Cerebellar cortex (tissue), 1 donor: Measurements from ENCODE around the gene HAPLN2.
"Not testable (repeated sequence)": the region's sequence is repeated elsewhere in the genome, so short reads cannot be mapped to it uniquely, and the experiment has no call there.

ENCODE experiments used
- DNase-seq: peaks from one replicate; pipeline ENCODE4 v3.0.0-alpha.2; 2015; ENCODE audit warnings: low spot score

Gene HAPLN2

DNA sequence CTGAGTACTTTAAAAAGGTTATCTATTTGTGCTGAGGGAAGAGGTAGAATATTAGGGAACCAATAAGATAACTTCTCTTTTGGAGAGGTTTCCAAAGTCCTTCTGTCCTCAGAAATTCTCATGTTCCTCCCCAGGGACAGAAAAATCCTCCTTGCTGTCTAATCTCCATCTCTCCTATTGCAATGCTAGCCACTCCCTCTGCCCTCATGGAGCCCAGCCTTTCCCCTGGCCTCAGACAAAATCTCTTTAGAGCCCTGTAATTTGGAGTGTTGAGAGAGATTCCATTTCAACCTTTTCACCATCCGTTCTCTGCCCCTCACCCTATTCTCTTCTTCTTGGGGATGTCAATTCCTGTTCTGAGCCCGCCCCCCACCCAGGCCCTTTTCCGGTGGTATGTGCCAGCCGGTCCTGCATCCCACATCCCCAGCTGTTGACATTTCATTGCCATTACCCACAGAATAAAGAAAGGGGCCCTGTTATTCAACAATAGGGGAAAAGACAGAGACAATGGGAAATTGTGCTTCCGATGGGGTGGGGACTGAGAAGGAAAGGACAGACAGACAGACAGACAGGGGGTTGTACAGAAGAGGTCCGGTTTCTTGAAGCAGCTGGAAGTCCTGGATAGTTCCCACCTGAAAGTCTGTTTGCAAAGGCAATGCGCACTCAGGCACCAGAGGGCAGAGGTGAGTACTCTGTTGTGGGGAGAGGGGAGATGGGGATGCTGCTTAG, at the start of gene HAPLN2:
TSS of gene HAPLN2 (plus strand) at position 563 of the 729 bp plus-strand sequence. CDS start 4,076 bp downstream, outside the sequence.
- DNase-seq = peak; percentile 52

GRCh38 chr1:156571261-156571852, 47.9 kb upstream of the HAPLN2 start:
- DNase-seq = no peak

GRCh38 chr1:156571919-156572662, 47.1 kb upstream of the HAPLN2 start, which contains the start of gene IQGAP3:
Gene IQGAP3 (minus strand): TSS chr1:156572565. CDS start chr1:156572529, 36 bp downstream.
- DNase-seq = peak; percentile 87

DNA sequence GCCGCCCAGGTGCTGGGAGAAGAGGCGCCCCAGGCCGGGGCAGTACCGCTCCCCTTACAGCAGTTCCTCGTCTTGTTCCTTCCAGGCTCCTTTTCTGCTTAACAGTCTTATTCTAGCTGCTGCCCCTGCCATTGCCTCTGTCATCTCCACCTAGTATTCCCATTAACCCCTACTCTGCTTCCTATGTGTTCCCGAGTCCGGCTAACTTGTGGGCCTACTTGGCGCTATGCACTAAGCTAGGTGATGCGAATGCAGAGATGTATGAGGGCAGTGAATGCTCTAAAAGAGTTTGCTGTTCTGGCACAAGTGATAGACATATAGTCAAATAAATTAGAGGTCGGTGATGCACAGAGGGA, 46.6 kb upstream of the HAPLN2 start:
- DNase-seq = no peak

GRCh38 chr1:156574039-156574633, 45.1 kb upstream of the HAPLN2 start:
- DNase-seq = no peak

DNA sequence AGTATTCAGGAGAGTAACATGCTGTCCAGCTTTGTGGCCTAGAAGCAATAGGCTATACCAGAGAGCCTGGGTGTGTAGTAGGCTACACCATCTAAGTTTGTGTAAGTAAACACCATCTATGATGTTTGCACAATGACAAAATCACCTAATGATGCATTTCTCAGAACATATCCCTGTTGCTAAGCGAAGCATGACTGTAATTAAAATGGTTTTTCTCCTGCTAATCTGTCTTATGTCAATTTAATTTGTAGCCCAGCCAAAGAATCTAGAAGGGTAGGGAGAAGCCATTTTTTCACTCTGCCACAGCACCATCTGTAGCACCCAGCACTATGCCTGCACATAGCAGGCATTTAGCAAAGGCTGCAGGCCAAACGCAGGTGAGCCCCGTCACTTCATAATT, 41.7 kb upstream of the HAPLN2 start:
- DNase-seq = no peak

DNA sequence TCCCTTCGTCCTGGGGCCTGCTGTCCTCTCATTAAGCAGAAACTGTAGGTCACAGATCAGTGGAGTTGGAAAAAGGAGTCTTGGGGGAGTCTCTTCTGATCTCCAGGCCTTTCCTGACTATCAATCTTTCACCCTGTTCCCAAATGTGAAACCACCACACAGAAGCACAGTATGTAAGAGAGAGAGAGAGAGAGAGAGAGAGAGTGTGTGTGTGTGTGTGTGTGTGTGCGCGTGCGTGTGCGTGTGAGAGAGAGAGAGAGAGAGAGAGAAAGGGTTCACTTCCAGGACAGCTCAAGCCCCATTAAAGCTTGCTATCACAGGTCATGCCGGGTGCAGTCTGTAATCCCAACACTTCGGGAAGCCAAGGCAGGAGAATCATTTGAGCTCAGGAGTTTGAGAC, 41.2 kb upstream of the HAPLN2 start:
- DNase-seq = no peak

DNA sequence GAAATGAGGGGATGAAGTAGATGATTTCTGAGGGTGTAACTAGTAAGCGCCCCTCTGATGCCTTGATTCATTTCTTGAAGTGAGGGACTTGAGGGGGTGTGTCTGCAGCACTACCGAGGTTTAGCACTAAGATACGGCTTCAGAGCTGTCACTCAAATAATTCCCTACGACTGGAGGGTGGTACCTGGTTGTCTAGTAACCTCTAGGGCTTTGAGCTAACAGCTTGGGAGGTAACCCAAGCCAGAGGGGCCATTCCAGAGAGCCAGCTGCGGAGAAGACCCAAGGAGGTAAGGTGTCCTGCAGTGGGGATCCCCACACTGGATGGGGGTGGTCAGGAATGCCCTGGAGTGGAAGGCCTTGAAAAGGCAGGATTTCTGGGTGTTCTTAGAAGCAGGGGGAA, 39.7 kb upstream of the HAPLN2 start, which contains the start of gene TTC24:
TSS of gene TTC24 (plus strand) at position 252 of the 400 bp plus-strand sequence. CDS start 1,642 bp downstream, outside the sequence.
- no peak for DNase-seq

GRCh38 chr1:156581661-156582387, 37.4 kb upstream of the HAPLN2 start:
- no peak for DNase-seq

DNA sequence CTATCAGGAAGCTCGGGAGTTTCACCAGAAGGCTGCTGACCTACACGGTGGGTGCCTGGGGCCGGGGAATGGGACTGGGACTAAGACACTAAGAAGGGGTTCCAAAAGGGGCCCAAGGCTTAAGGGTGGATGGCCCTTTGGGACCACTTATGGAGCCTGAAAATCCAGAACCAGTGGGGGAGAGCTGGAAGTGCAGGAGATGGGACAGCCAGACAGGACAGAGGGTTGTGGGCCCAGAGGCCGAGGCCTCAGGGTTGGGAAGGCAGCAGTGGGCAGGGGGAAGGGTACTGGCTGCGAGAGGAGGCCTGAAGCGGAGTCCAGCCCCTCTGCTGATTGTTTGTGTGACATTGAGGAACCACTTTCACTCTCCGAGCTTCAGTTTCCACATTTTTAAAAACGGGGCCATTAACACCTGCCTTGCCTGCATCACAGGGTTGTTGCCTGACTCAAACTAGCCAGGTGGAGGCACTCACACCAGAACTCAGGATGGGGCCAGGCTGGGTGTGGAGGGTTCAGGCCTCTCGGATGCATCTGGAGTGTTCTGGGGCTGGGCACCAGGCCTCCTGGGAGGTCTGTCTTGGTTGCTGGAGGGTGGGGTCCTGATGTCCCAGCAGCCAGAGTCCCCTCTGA, 36.7 kb upstream of the HAPLN2 start:
- no peak for DNase-seq

- peak; percentile 91 for DNase-seq
Measured at GRCh38 chr1:156583821-156584622, 35.2 kb upstream of the HAPLN2 start.

DNA sequence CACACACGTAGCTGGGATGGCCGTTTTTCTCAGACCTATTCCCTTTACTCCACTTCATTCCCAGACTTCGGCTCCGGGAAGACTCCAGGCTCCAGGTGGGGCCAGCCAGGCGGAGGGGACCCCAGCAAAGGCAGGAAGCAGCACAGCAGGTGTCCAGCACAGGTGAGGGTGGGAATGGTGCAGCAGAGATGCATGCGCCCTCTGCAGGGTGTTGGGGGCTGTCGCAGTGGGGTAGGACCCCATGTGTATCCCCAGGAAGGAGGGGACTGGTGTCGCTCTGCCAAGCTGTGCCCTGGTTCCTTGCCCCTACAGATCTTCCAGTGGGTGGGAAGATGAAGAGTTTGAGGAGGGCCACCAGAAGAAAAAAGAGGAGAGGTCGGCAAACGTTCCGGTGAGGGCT, 34.4 kb upstream of the HAPLN2 start:
- no peak for DNase-seq

DNA sequence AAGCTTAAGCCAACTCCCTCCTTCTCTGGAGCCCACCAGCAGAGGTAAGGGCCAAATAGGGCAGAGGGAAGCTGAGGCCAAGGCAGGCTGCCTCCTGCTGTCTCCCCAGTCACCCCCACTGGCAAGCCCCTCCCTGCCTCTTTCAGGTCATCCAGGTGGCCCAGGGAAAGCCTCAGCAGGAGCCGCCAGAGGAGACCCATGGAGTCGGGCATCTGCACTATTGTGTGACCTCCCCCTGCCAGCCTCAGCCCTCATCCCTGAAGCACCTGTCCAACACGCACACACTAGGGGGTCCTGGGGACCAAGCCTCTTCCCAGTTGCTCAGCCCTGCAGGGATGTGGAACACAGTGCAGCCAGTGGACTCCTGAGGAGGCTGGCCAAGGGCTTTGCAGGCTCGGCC, 32.9 kb upstream of the HAPLN2 start:
- DNase-seq = no peak

GRCh38 chr1:156586892-156587477, 32.2 kb upstream of the HAPLN2 start:
- DNase-seq = no peak

DNA sequence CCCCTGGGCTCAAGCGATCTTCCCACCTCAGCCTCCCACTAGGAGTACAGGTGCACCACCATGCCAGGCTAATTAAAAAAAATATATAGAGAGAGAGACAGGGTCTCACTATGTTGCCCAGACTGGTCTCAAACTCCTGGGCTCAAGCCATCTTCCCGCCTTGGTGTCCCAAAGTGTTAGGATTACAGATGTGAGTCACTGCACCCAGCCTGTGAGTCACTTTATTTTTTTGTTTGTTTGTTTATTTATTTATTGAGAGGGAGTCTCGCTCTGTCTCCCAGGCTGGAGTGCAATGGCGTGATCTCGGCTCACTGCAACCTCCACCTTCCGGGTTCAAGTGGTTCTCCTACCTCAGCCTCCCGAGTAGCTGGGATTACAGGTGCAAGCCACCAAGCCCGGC, 31.3 kb upstream of the HAPLN2 start:
- not testable (repeated sequence) for DNase-seq

GRCh38 chr1:156589546-156589945, 29.7 kb upstream of the HAPLN2 start:
- no peak for DNase-seq

GRCh38 chr1:156590326-156591180, 28.7 kb upstream of the HAPLN2 start:
- DNase-seq = no peak

- DNase-seq = no peak
Measured at GRCh38 chr1:156591181-156591431, 28.1 kb upstream of the HAPLN2 start.

DNA sequence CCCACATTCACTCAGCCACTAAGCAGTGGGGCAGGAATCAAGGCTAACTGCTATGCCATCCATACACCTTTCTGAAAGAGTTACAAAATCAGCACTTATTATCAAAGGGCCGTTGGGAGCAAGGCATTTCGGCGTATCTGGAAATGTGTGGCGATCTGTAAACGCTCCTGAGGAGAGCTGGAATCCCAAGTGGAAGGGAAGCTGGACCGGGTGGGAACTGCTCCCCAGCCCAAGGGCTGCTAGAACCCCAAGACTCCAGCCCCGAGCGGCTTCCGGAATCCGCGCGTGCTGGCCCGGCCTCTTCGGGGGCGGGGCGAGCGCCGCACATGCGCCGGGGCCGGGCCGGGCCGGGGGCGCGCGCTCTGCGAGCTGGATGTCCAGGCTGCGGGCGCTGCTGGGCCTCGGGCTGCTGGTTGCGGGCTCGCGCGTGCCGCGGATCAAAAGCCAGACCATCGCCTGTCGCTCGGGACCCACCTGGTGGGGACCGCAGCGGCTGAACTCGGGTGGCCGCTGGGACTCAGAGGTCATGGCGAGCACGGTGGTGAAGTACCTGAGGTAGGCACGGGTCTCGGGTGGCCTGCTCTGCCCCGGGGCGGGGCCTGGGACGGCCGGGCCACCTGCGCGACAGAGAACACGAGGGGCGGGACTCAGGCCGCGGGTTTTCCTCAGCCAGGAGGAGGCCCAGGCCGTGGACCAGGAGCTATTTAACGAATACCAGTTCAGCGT, 27.6 kb upstream of the HAPLN2 start, which contains the start of gene NAXE:
TSS of gene NAXE (plus strand) at position 345 of the 726 bp plus-strand sequence. CDS start at position 374, 29 bp downstream.
- peak; percentile 78 for DNase-seq
